D341Med (cell line): ENCODE data around the gene HABP2.

Experiments
- DNase-seq: peaks from one replicate; pipeline ENCODE4 v3.0.0; 2012; ENCODE audit warnings: low spot score

HABP2 gene

GRCh38 chr10:113604572-113604971 is 51.7 kb downstream of the HABP2 start:
- no peak for DNase-seq

- DNase-seq: no peak
Measured at GRCh38 chr10:113605268-113605978, 52.6 kb downstream of the HABP2 start.

- DNase-seq: no peak
Measured at GRCh38 chr10:113609704-113610108, 56.9 kb downstream of the HABP2 start.

- no peak for DNase-seq
Measured at GRCh38 chr10:113610631-113611601, 58.1 kb downstream of the HABP2 start.

GRCh38 chr10:113612154-113612553 is 59.3 kb downstream of the HABP2 start:
- DNase-seq: no peak

- DNase-seq: no peak
Measured at GRCh38 chr10:113613427-113613826, 60.6 kb downstream of the HABP2 start.

- no peak for DNase-seq
Measured at GRCh38 chr10:113613977-113614690, 61.3 kb downstream of the HABP2 start.

- no peak for DNase-seq
Measured at GRCh38 chr10:113616244-113617074, 63.6 kb downstream of the HABP2 start.

GRCh38 chr10:113617086-113617485 is 64.2 kb downstream of the HABP2 start:
- DNase-seq: no peak

GRCh38 chr10:113618338-113618737 is 65.5 kb downstream of the HABP2 start:
- no peak for DNase-seq

GRCh38 chr10:113619401-113619800 is 66.5 kb downstream of the HABP2 start:
- DNase-seq: no peak

GRCh38 chr10:113620511-113620910 is 67.7 kb downstream of the HABP2 start:
- no peak for DNase-seq

GRCh38 chr10:113620936-113621335 is 68.1 kb downstream of the HABP2 start:
- no peak for DNase-seq

- DNase-seq: no peak
Measured at GRCh38 chr10:113621799-113622198, 68.9 kb downstream of the HABP2 start.

GRCh38 chr10:113622831-113623230 is 70.0 kb downstream of the HABP2 start:
- DNase-seq: no peak

GRCh38 chr10:113625461-113626186 is 72.8 kb downstream of the HABP2 start:
- DNase-seq: no peak

- no peak for DNase-seq
Measured at GRCh38 chr10:113626809-113627355, 74.0 kb downstream of the HABP2 start.

- no peak for DNase-seq
Measured at GRCh38 chr10:113627836-113628235, 75.0 kb downstream of the HABP2 start.

GRCh38 chr10:113628607-113629153 is 75.8 kb downstream of the HABP2 start:
- no peak for DNase-seq

- DNase-seq: no peak
Measured at GRCh38 chr10:113630929-113631533, 78.2 kb downstream of the HABP2 start.
